Caco-2 (cell line): ENCODE results near the gene RTF2. TPM values are rescaled to one million over a fixed set of nuclear protein-coding genes. Genes with fewer than 3 reads are reported as not detected.

Experiments used
- BruUV-seq: library from RNA; stranded (reverse); fragments of 400-500 nt; replicated peaks from 2 replicates; lab custom pipeline; 2021; lab: Mats Ljungman, UMichigan
- CTCF ChIA-PET: fragments of 300-600 bp; sonication (Branson Sonifier 250); formaldehyde crosslinking; loops from one replicate; lab custom pipeline; 2022; ENCODE audit warnings: antibody characterized with exemption; lab: Charles Lee
- POLR2A ChIA-PET: fragments of 300-600 bp; sonication (Branson Sonifier 250); formaldehyde crosslinking; loops from one replicate; lab custom pipeline; 2022; ENCODE audit warnings: antibody characterized with exemption; lab: Charles Lee
- DNase-seq, 2 experiments: peaks; one replicate each; pipeline versions ENCODE4 v3.0.0 to v3.0.0-alpha.2; 2020 to 2022
- H3K27me3 ChIP-seq: replicated peaks from 2 replicates; pipeline ENCODE4 v1.6.0; 2011; ENCODE audit warnings: low read length; ENCODE audit not compliant: control insufficient read depth, insufficient read depth
- H3K36me3 ChIP-seq: 2 replicates; pipeline ENCODE4 v1.5.1; 2011; ENCODE audit warnings: low read length; ENCODE audit not compliant: control insufficient read depth, insufficient read depth
- H3K4me1 ChIP-seq: fragments of 250-450 bp; sonication (Bioruptor Pico); 2 replicates; pipeline ENCODE4 v1.5.1; 2020; ENCODE audit warnings: mild to moderate bottlenecking
- H3K4me3 ChIP-seq: 2 replicates; pipeline ENCODE4 v1.5.1; 2011; ENCODE audit warnings: low read depth, mild to moderate bottlenecking, control low read depth, low read length
- H3K9me3 ChIP-seq: fragments of 250-450 bp; sonication (Bioruptor Pico); 2 replicates; pipeline ENCODE4 v1.5.1; 2020; ENCODE audit warnings: mild to moderate bottlenecking, moderate library complexity
- H3K27ac Mint-ChIP-seq: one replicate; pipeline ENCODE4 v1.8.0; 2022; ENCODE audit warnings: mixed read lengths; ENCODE audit not compliant: unreplicated experiment
- H3K27me3 Mint-ChIP-seq: one replicate; pipeline ENCODE4 v1.8.0; 2022; ENCODE audit warnings: mixed read lengths; ENCODE audit not compliant: insufficient read depth, unreplicated experiment
- H3K36me3 Mint-ChIP-seq: one replicate; pipeline ENCODE4 v1.8.0; 2022; ENCODE audit warnings: mild to moderate bottlenecking, mixed read lengths; ENCODE audit not compliant: insufficient read depth, unreplicated experiment
- H3K4me1 Mint-ChIP-seq: one replicate; pipeline ENCODE4 v1.8.0; 2022; ENCODE audit warnings: low read depth, mixed read lengths; ENCODE audit not compliant: unreplicated experiment
- H3K4me3 Mint-ChIP-seq: one replicate; pipeline ENCODE4 v1.8.0; 2022; ENCODE audit warnings: mild to moderate bottlenecking, moderate library complexity, mixed read lengths; ENCODE audit not compliant: unreplicated experiment
- H3K9me3 Mint-ChIP-seq: one replicate; pipeline ENCODE4 v1.8.0; 2022; ENCODE audit warnings: mixed read lengths; ENCODE audit not compliant: unreplicated experiment
- CTCF ChIP-seq, 2 experiments: fragments of 200-600 bp in 1 of 2; IDR thresholded peaks; 1 replicate in 1 of 2; 2 replicates in 1 of 2; pipeline versions ENCODE4 v1.5.1 to v1.8.0; 2011 to 2022; ENCODE audit warnings: antibody characterized with exemption in 1 of 2, control low read depth in 1 of 2, inconsistent platforms in 1 of 2, low read depth in 1 of 2, low read length in 1 of 2, mild to moderate bottlenecking in 1 of 2, moderate library complexity in 1 of 2; ENCODE audit not compliant: insufficient read depth in 1 of 2, severe bottlenecking in 1 of 2, unreplicated experiment in 1 of 2
- intact Hi-C: fragments of 100-400 bp; cut with micrococcal nuclease; formaldehyde crosslinking; loops from one replicate; pipeline ENCODE4 v1.10.0; 2022; ENCODE audit not compliant: unreplicated experiment
- total RNA-seq: library from RNA; stranded (reverse); gene quantifications from 2 replicates; pipeline ENCODE4 v1.2.3, GENCODE V29; 2022

RTF2 gene
- total RNA-seq, 1 experiment from 2014 or later = 157 TPM

GRCh38 chr20:56518126-56518525 is 49.7 kb downstream of the RTF2 start:
- ChIA-PET POLR2A (no interaction called here), CTCF (no interaction called here)
- peaks cover 15% of the 10 kb centered on the region for H3K9me3 ChIP-seq
- TF ChIP-seq CTCF (IDR thresholded peaks at IDR 0.05; ENCODE audit: insufficient read depth in 1 of 2, low read depth in 1 of 2, low read length in 1 of 2, severe bottlenecking in 1 of 2, unreplicated experiment in 1 of 2) = no peak
- no peaks in the 10 kb centered on the region for H3K4me1 ChIP-seq
- H3K4me3 Mint-ChIP-seq = no peak overlapping the region
- H3K27ac Mint-ChIP-seq = no peak overlapping the region
- DNase-seq = no peak
- no peaks in the 10 kb centered on the region for H3K27me3 ChIP-seq
- no peak overlapping the region for H3K4me3 ChIP-seq
- no peaks in the 10 kb centered on the region for H3K4me1 Mint-ChIP-seq
- peaks cover 34% of the 10 kb centered on the region for H3K9me3 Mint-ChIP-seq
- H3K27me3 Mint-ChIP-seq = no peaks in the 10 kb centered on the region
- peaks cover 84% of the 10 kb centered on the region for H3K36me3 Mint-ChIP-seq
- intact Hi-C loops = no loop called here
- peaks cover 13% of the 10 kb centered on the region for H3K36me3 ChIP-seq
- no TSS peak for BruUV-seq

DNA sequence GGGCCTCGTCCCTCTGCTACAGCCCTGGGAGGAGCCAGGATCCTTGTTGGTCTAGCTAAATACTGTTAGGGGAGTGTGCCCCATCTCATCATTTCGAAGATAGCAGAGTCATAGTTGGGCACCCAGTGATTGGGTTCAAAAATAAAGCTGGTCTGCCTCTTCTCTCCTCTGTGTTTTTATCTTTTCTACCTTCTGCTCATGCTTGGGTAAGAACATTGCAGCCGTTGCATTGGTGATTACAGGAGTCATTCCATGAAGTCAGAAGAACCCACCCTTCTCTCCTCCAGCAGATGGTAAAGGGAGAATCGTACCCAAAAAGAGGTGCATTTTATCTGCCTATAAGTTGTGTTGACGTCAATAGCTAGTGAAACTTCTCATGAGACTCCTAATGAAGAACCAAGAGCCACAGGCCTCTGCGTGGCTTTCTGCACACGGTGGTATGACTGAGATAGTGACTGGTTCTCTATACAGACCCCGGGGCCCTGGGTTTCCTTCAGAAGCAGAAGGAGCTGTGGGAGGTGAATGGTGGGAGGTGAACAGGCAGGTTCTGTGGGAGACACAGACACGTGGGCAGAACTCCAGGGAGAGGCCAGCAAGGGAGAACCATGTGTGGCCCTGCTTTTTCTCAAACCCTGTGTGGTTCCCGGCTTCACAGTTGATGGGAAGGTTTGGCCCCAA is 50.4 kb downstream of the RTF2 start:
- H3K36me3 Mint-ChIP-seq = peaks cover 81% of the 10 kb centered on the region
- Histone ChIP-seq H3K27me3 (no peaks in the 10 kb centered on the region), H3K4me1 (no peaks in the 10 kb centered on the region), H3K36me3 (peaks cover 13% of the 10 kb centered on the region), H3K9me3 (peaks cover 15% of the 10 kb centered on the region), H3K4me3 (no peak overlapping the region)
- no peak for TF ChIP-seq CTCF (IDR thresholded peaks at IDR 0.05; ENCODE audit: insufficient read depth in 1 of 2, low read depth in 1 of 2, low read length in 1 of 2, severe bottlenecking in 1 of 2, unreplicated experiment in 1 of 2)
- no peaks in the 10 kb centered on the region for H3K27me3 Mint-ChIP-seq
- intact Hi-C loops = no loop called here
- H3K4me1 Mint-ChIP-seq = no peaks in the 10 kb centered on the region
- CTCF ChIA-PET = no interaction called here
- DNase-seq = no peak
- no peak overlapping the region for H3K4me3 Mint-ChIP-seq
- POLR2A ChIA-PET = no interaction called here
- H3K9me3 Mint-ChIP-seq = peaks cover 34% of the 10 kb centered on the region
- no TSS peak for BruUV-seq
- H3K27ac Mint-ChIP-seq = no peak overlapping the region

DNA sequence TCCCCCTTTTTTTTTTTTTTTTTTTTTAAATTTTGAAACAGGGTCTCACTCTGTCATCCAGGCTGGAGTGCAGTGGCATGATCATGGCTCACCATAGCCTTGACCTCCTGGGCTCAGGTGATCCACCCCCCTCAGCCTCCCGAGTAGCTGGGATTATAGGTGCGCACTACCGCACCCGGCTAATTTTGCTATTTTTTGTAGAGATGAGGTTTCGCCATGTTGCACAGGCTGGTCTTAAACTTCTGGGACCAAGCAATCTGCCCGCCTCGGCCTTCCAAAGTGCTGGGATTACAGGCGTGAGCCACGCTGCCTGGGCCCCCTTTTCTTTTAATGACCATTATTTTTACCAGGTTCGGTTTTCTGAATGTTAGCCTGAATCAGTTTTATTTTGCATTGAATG is 51.1 kb downstream of the RTF2 start:
- H3K4me3 ChIP-seq = no peak overlapping the region
- H3K36me3 ChIP-seq = peaks cover 13% of the 10 kb centered on the region
- H3K4me1 ChIP-seq = no peaks in the 10 kb centered on the region
- H3K27me3 ChIP-seq = no peaks in the 10 kb centered on the region
- Mint-ChIP-seq H3K36me3 (peaks cover 78% of the 10 kb centered on the region), H3K27me3 (no peaks in the 10 kb centered on the region), H3K4me3 (no peak overlapping the region), H3K4me1 (no peaks in the 10 kb centered on the region), H3K27ac (no peak overlapping the region), H3K9me3 (peaks cover 34% of the 10 kb centered on the region)
- intact Hi-C loops = no loop called here
- no peak for TF ChIP-seq CTCF (IDR thresholded peaks at IDR 0.05; ENCODE audit: insufficient read depth in 1 of 2, low read depth in 1 of 2, low read length in 1 of 2, severe bottlenecking in 1 of 2, unreplicated experiment in 1 of 2)
- ChIA-PET POLR2A (no interaction called here), CTCF (no interaction called here)
- peaks cover 15% of the 10 kb centered on the region for H3K9me3 ChIP-seq
- DNase-seq = no peak
- BruUV-seq = no TSS peak
